Coronary artery (tissue), 2 donors: Measurements from ENCODE around the gene DUS4L.

Source experiments
- DNase-seq: peaks from one replicate; pipeline ENCODE4 v3.0.0-alpha.2; 2017; ENCODE audit warnings: low spot score
- H3K27ac ChIP-seq, 2 donors: fragments of 200-600 bp; sonication (generic); one replicate each; pipeline ENCODE4 v1.5.1; 2016 to 2019
- H3K4me3 ChIP-seq: fragments of 200-600 bp; sonication (generic); 2 replicates; pipeline ENCODE4 v1.5.1; 2016; ENCODE audit warnings: mild to moderate bottlenecking, moderate library complexity
- CTCF ChIP-seq: fragments of 200-600 bp; sonication (generic); IDR thresholded peaks from one replicate; pipeline ENCODE4 v1.5.1; 2019; ENCODE audit warnings: antibody characterized with exemption

Gene DUS4L

GRCh38 chr7:107597953-107598352, 34.2 kb downstream of the DUS4L start:
- H3K27ac ChIP-seq: no peak overlapping the region
- TF ChIP-seq CTCF: no peak
- no peak overlapping the region for H3K4me3 ChIP-seq
- DNase-seq: no peak

GRCh38 chr7:107599262-107599661, 35.5 kb downstream of the DUS4L start:
- H3K4me3 ChIP-seq: no peak overlapping the region
- no peak for TF ChIP-seq CTCF
- DNase-seq: no peak
- H3K27ac ChIP-seq: no peak overlapping the region

DNA sequence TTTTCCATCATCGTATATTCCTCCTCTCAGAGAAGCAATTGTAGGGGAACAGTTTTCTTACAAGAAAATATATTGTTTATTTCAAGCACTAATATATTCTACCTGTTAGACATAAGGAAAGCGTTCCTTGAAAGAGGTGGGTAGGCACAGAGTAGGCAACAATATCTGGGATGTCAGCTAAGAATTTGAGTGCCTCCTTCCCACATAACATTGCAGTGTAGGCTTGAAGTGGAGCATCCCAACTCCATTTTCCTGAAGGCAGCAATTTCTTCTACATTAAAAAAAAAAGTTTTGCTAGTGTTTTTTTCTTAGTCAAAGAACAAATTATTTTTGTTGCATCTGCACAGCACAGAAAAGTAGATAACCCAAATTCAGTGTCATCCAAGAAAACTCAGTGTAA, 37.0 kb downstream of the DUS4L start:
- Histone ChIP-seq H3K27ac (no peak overlapping the region), H3K4me3 (no peak overlapping the region)
- no peak for TF ChIP-seq CTCF
- DNase-seq: no peak

GRCh38 chr7:107605218-107605815, 41.5 kb downstream of the DUS4L start:
- no peak overlapping the region for H3K27ac ChIP-seq
- TF ChIP-seq CTCF: no peak
- no peak for DNase-seq
- no peak overlapping the region for H3K4me3 ChIP-seq

DNA sequence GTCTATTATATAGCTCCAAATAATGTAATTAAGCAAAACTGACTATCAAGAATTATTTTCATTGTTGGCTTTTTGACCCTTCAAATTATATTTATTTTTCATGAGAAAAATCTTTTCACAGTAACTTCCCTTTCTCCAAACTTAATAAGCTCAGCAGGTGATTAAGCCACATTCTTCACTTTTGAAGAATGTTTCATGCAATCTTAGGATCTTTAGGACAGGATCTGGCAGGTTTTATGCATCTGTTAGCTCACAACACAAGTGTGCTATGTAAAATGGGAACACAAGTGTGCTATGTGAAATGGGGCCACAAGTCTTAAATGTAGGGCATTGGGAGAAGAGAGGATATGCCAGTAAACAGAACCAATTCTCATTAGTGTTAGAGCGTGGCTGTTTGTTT, 42.5 kb downstream of the DUS4L start:
- H3K27ac ChIP-seq: no peak overlapping the region
- H3K4me3 ChIP-seq: no peak overlapping the region
- TF ChIP-seq CTCF: no peak
- no peak for DNase-seq

DNA sequence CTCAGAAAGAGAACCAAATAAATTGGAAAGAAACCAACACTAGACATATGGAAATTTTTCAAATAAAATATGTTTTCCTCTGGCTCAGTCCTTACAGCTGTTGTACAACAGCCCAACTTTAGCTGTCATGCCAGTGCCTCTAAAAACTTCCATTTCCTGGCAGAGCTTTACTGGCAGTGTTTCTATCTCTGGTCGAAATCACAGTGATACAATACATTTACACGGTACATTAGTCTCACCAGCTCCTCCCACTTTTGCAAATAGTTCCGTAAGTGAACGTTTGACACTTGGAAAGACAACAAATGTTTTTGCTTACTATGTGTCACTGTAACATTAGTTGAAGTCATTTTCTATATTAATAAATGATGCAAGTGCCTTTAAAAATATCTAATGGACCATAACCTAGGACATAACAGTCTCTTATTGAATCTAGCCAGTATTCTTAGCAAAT, 46.1 kb downstream of the DUS4L start:
- Histone ChIP-seq H3K27ac (peak overlapping the region; percentile 38 to 64), H3K4me3 (no peak overlapping the region)
- TF ChIP-seq CTCF: no peak
- DNase-seq: no peak

DNA sequence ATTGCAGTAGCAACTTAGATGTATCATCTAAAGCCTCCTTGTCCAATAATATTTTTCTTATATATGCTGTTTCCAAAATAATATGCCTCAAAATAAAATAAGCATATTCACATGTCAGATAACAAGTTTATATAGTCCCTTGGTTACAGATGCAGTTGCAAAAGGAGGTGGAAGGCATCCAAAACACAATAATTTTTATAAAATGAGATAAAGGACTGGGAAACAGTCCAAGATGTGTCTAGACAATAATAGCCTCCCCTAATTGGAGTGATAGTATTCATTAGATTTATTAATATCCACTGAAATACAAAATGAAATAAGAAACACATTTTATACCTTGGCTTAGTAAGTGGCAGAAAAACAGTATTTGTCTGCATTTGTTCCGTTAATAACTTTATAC, 46.6 kb downstream of the DUS4L start:
- no peak for TF ChIP-seq CTCF
- Histone ChIP-seq H3K4me3 (no peak overlapping the region), H3K27ac (peak overlapping the region; percentile 38 to 64)
- no peak for DNase-seq
